ENCODE measurements around the gene PPP1R15A. TPM values are rescaled to one million over a fixed set of nuclear protein-coding genes. Genes with fewer than 3 reads are reported as not detected.
A peak's percentile ranks its signal among the peaks of the same experiment; 100 is the strongest.

The PPP1R15A gene
- total RNA-seq, 1 experiment from 2014 or later, result 17.0 TPM

- TF ChIP-seq, protein P1, sequence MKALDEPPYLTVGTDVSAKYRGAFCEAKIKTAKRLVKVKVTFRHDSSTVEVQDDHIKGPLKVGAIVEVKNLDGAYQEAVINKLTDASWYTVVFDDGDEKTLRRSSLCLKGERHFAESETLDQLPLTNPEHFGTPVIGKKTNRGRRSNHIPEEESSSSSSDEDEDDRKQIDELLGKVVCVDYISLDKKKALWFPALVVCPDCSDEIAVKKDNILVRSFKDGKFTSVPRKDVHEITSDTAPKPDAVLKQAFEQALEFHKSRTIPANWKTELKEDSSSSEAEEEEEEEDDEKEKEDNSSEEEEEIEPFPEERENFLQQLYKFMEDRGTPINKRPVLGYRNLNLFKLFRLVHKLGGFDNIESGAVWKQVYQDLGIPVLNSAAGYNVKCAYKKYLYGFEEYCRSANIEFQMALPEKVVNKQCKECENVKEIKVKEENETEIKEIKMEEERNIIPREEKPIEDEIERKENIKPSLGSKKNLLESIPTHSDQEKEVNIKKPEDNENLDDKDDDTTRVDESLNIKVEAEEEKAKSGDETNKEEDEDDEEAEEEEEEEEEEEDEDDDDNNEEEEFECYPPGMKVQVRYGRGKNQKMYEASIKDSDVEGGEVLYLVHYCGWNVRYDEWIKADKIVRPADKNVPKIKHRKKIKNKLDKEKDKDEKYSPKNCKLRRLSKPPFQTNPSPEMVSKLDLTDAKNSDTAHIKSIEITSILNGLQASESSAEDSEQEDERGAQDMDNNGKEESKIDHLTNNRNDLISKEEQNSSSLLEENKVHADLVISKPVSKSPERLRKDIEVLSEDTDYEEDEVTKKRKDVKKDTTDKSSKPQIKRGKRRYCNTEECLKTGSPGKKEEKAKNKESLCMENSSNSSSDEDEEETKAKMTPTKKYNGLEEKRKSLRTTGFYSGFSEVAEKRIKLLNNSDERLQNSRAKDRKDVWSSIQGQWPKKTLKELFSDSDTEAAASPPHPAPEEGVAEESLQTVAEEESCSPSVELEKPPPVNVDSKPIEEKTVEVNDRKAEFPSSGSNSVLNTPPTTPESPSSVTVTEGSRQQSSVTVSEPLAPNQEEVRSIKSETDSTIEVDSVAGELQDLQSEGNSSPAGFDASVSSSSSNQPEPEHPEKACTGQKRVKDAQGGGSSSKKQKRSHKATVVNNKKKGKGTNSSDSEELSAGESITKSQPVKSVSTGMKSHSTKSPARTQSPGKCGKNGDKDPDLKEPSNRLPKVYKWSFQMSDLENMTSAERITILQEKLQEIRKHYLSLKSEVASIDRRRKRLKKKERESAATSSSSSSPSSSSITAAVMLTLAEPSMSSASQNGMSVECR (CRISPR knock-in tag; IDR thresholded peaks at IDR 0.05; ENCODE audit: borderline replicate concordance), result no peak
These were observed 13.1 kb upstream of the PPP1R15A start (continued) for GRCh38 chr19:48858984-48859710.

DNA sequence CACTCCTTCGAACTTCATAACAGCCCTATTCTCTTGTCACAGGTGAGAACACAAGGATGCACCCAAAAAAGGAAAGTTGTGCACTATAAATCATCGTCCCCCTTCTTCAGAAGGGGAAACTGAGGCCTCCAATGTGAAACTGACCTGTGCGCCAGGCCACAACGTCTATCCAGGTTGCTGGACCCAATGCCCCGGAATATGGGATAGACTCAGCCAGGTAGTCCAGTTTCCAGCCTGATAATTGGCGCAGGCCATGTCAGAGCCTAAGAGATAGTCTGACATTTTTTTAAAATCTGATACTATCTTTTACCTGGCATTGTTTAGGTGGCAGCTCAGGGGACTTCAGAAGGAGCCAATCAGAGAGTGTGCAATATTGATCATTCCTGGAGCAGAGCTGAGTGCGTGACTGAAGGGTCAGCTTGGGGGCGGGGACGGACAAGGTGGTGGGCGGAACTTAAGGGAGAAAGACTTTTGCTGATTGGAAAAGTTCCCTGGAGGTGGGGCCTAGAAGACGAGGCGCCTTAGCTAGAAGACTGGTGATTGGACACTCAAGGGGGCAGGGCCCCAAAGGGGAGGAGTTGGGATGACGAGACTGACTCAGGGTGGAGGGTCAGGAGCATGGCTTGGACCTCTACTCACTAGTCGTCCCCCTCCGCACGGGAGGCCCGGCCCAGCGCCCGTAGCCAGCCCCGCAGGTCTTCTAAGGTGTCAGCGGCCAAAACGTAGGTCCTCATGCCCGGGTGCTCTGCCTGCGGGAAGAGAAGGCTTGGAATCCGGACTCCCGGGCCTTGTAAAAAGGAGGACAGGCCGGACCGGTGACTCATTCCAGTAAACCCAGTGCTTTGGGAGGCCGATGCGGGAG, 12.3 kb upstream of the PPP1R15A start:
- peak overlapping the region; percentile 45 for H3K27ac Mint-ChIP-seq
- no peaks in the 10 kb centered on the region; the same call in none of the 2 replicates for H3K27me3 Mint-ChIP-seq (ENCODE audit: low read depth)
- no peaks in the 10 kb centered on the region for H3K9me3 Mint-ChIP-seq
- peak; percentile 77 for ATAC-seq
- CTCF ChIA-PET, result interaction anchor here (0.9 to 1.1 kb wide), 4 partner anchors 17 to 172 kb away, joined by 3 to 7 read pairs (median 6); partner anchors contain the start of gene CGB2
- H3K4me3 Mint-ChIP-seq, result no peak overlapping the region
- no peak for TF ChIP-seq FOXJ3 (CRISPR knock-in tag; IDR thresholded peaks at IDR 0.05; ENCODE audit: borderline replicate concordance)
- peak; percentile 54; the same call in 1 of the 2 replicates for TF ChIP-seq SP1 (CRISPR knock-in tag; conservative IDR thresholded peaks at IDR 0.05)
- TF ChIP-seq ZNF121 (CRISPR knock-in tag; IDR thresholded peaks at IDR 0.05), result no peak
- DNase-seq (ENCODE audit: low spot score), result peak; percentile 82
- H3K4me1 Mint-ChIP-seq, result peaks cover 10% of the 10 kb centered on the region
- POLR2A ChIA-PET, result interaction anchor here (1.1 kb wide), 1 partner anchor 41 kb away, joined by 3 read pairs; no protein-coding TSS in a partner anchor
- H3K36me3 Mint-ChIP-seq, result peaks cover 3% of the 10 kb centered on the region; the same call in 1 of the 2 replicates

DNA sequence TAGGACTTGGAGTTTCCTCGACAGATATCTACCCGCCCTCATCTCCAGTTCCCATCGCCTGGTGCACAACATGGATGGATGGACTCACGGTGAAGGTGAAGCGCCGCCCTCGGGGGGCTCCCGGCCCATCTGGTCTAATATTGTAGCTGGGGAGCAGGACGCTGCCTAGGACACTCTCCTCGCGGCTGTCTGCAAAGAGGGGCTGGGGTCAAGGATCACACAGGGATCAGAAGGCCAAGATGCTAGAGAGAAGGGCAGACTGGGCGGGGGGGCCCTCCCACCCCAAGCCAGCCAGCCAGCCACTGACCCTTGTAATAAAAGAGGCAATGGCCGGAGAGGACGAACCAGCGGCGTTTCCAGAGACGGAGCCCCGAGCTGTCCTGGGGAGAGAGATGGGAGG, 10.9 kb upstream of the PPP1R15A start:
- ATAC-seq, result no peak
- ChIA-PET POLR2A (no interaction called here), CTCF (interaction anchor here (1.4 kb wide), 1 partner anchor 16 kb away, joined by 3 read pairs; no protein-coding TSS in a partner anchor)
- peak overlapping the region; percentile 34; the same call in 1 of the 2 replicates for H3K27ac Mint-ChIP-seq
- H3K4me1 Mint-ChIP-seq, result peaks cover 10% of the 10 kb centered on the region
- no peaks in the 10 kb centered on the region; the same call in none of the 2 replicates for H3K27me3 Mint-ChIP-seq (ENCODE audit: low read depth)
- peaks cover 3% of the 10 kb centered on the region; the same call in 1 of the 2 replicates for H3K36me3 Mint-ChIP-seq
- no peak for DNase-seq (ENCODE audit: low spot score)
- TF ChIP-seq ZNF423 (CRISPR knock-in tag; IDR thresholded peaks at IDR 0.05) (no peak), ZNF232 (CRISPR knock-in tag; IDR thresholded peaks at IDR 0.05) (no peak), TP53 (CRISPR knock-in tag; IDR thresholded peaks at IDR 0.05) (no peak), FOXJ3 (CRISPR knock-in tag; IDR thresholded peaks at IDR 0.05; ENCODE audit: borderline replicate concordance) (no peak), EMX1 (CRISPR knock-in tag; IDR thresholded peaks at IDR 0.05) (no peak), MXD4 (CRISPR knock-in tag; IDR thresholded peaks at IDR 0.05; ENCODE audit: borderline replicate concordance) (no peak), GRHL2 (CRISPR knock-in tag; IDR thresholded peaks at IDR 0.05; ENCODE audit: insufficient replicate concordance, severe bottlenecking) (no peak), ZNF416 (CRISPR knock-in tag; IDR thresholded peaks at IDR 0.05) (no peak), USF2 (CRISPR knock-in tag; IDR thresholded peaks at IDR 0.05) (no peak), ESRRA (CRISPR knock-in tag; IDR thresholded peaks at IDR 0.05; ENCODE audit: borderline replicate concordance) (no peak), IRF2 (CRISPR knock-in tag; IDR thresholded peaks at IDR 0.05; ENCODE audit: borderline replicate concordance, low read depth) (no peak)
- TF ChIP-seq, protein P2, sequence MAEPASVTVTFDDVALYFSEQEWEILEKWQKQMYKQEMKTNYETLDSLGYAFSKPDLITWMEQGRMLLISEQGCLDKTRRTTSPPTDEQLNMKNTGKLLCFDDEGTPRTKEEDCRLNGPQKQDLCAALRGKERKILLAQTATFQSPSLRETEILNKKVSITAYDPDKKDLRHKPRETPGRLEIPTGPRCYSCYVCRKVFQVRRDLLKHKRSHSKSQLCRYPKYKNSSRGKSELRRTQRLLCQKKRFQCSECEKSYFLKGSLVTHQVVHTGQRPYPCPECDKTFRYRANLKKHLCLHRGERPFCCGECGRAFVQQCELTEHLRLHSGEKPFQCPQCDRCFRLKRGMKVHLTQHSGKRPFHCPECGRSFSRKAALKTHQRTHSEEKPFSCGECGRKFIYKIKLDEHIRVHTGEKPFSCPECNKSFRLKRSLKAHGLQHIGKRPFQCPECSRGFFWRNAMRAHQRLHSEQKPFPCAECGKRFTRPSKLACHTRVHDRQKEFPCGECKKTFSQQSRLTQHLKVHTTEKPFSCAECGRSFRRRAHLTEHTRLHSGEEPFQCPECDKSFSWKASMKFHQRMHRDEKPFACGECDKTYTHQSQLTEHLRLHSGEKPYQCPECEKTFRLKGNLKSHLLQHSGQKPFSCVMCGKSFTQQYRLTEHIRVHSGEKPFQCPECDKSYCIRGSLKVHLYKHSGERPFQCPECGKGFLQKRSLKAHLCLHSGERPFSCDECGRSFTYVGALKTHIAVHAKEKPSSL (CRISPR knock-in tag; conservative IDR thresholded peaks at IDR 0.05), result no peak
- TF ChIP-seq, protein P3, sequence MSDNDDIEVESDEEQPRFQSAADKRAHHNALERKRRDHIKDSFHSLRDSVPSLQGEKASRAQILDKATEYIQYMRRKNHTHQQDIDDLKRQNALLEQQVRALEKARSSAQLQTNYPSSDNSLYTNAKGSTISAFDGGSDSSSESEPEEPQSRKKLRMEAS (CRISPR knock-in tag; IDR thresholded peaks at IDR 0.05), result no peak
- H3K9me3 Mint-ChIP-seq, result no peaks in the 10 kb centered on the region
- no peak overlapping the region for H3K4me3 Mint-ChIP-seq
